Erythroblast (primary cell): Measurements from ENCODE around the gene GALNT18.

Experiments used
- GATA1 ChIP-seq: IDR thresholded peaks from 2 replicates; pipeline ENCODE4 v1.6.1; 2011; ENCODE audit warnings: low read depth, mild to moderate bottlenecking, control low read depth, low read length, moderate library complexity
- POLR2A ChIP-seq: IDR thresholded peaks from 2 replicates; pipeline ENCODE4 v1.6.1; 2011; ENCODE audit warnings: mild to moderate bottlenecking, low read length

DNA sequence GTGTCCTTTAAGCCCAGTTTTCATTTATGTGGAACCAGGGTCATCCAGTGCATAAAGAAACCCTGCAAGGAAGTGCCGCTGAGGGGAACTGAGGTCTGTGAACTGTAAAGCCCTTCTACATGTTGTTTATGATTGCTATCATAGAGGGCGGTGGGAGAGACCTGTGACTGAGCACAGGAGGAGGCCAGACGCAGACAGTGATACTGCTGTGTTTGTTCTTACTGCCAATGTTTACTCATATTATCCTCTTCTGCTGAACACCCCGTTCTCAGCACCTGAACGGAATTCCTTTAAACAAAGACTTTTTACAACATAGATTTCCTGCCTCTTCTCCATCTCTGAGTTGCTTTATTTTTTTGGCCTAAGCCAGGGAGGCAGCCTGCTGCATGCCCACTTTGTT, 967 bp upstream of the GALNT18 start:
- TF ChIP-seq POLR2A, result no peak
- TF ChIP-seq GATA1, result no peak
